Activated naive CD8-positive, alpha-beta T cell treated with anti-CD3 and anti-CD28 coated beads, Interleukin-2, amount 50 U/mL, for 24 hours (primary cell): ENCODE data around the gene BCL2L13.
"Not testable (repeated sequence)": the region's sequence is repeated elsewhere in the genome, so short reads cannot be mapped to it uniquely, and the experiment has no call there.

ENCODE experiments used
- ATAC-seq: fragments of 150-1000 bp; cut with Tn5 transposase; one replicate; pipeline ENCODE4 v1.10.0; 2021
- DNase-seq: peaks from one replicate; pipeline ENCODE4 v3.0.0; 2021
- H3K27ac Mint-ChIP-seq: one replicate; pipeline ENCODE4 v1.8.0; 2021; ENCODE audit warnings: mild to moderate bottlenecking, mixed read lengths
- H3K27me3 Mint-ChIP-seq: one replicate; pipeline ENCODE4 v1.8.0; 2021; ENCODE audit warnings: mixed read lengths
- H3K36me3 Mint-ChIP-seq: one replicate; pipeline ENCODE4 v1.8.0; 2021; ENCODE audit warnings: low read depth, mixed read lengths
- H3K4me1 Mint-ChIP-seq: one replicate; pipeline ENCODE4 v1.8.0; 2021; ENCODE audit warnings: mixed read lengths
- H3K4me3 Mint-ChIP-seq: one replicate; pipeline ENCODE4 v1.8.0; 2021; ENCODE audit warnings: mild to moderate bottlenecking, moderate library complexity, mixed read lengths
- H3K9me3 Mint-ChIP-seq: one replicate; pipeline ENCODE4 v1.8.0; 2021; ENCODE audit warnings: mixed read lengths

The BCL2L13 gene

GRCh38 chr22:17628406-17629172, 10.0 kb upstream of the BCL2L13 start, which contains the start of gene ATP6V1E1:
ATP6V1E1 (minus strand) TSS chr22:17628749; CDS start chr22:17628635, 114 bp downstream.
- peak within 1 kb of the TSS; percentile 92 for H3K27ac Mint-ChIP-seq
- peaks cover 1% of the 10 kb centered on the region for H3K36me3 Mint-ChIP-seq
- H3K9me3 Mint-ChIP-seq = no peaks in the 10 kb centered on the region
- H3K4me1 Mint-ChIP-seq = peaks cover 32% of the 10 kb centered on the region
- H3K4me3 Mint-ChIP-seq = peak within 1 kb of the TSS; percentile 96
- H3K27me3 Mint-ChIP-seq = no peaks in the 10 kb centered on the region
- DNase-seq (peak; percentile 94), ATAC-seq (peak; percentile 100)

GRCh38 chr22:17629173-17629489, 9.4 kb upstream of the BCL2L13 start:
- Mint-ChIP-seq H3K27me3 (no peaks in the 10 kb centered on the region), H3K4me3 (peak overlapping the region; percentile 96), H3K9me3 (no peaks in the 10 kb centered on the region), H3K27ac (peak overlapping the region; percentile 92), H3K4me1 (peaks cover 27% of the 10 kb centered on the region), H3K36me3 (peaks cover 1% of the 10 kb centered on the region)
- ATAC-seq (no peak), DNase-seq (no peak)

GRCh38 chr22:17629641-17630040, 8.9 kb upstream of the BCL2L13 start:
- no peak overlapping the region for H3K27ac Mint-ChIP-seq
- H3K9me3 Mint-ChIP-seq = no peaks in the 10 kb centered on the region
- ATAC-seq = no peak
- H3K4me1 Mint-ChIP-seq = peaks cover 25% of the 10 kb centered on the region
- H3K36me3 Mint-ChIP-seq = peaks cover 1% of the 10 kb centered on the region
- peak overlapping the region; percentile 96 for H3K4me3 Mint-ChIP-seq
- no peaks in the 10 kb centered on the region for H3K27me3 Mint-ChIP-seq
- no peak for DNase-seq

GRCh38 chr22:17631076-17631565, 7.4 kb upstream of the BCL2L13 start:
- Mint-ChIP-seq H3K4me1 (peaks cover 18% of the 10 kb centered on the region), H3K9me3 (no peaks in the 10 kb centered on the region), H3K27ac (no peak overlapping the region), H3K27me3 (no peaks in the 10 kb centered on the region), H3K36me3 (peaks cover 1% of the 10 kb centered on the region), H3K4me3 (no peak overlapping the region)
- ATAC-seq (no peak), DNase-seq (no peak)

GRCh38 chr22:17633217-17633997, 5.2 kb upstream of the BCL2L13 start:
- Mint-ChIP-seq H3K36me3 (peaks cover 1% of the 10 kb centered on the region), H3K9me3 (no peaks in the 10 kb centered on the region), H3K4me3 (no peak overlapping the region), H3K27ac (no peak overlapping the region), H3K4me1 (peaks cover 21% of the 10 kb centered on the region), H3K27me3 (no peaks in the 10 kb centered on the region)
- no peak for ATAC-seq
- DNase-seq = no peak

- ATAC-seq = no peak
Measured at GRCh38 chr22:17633998-17634323, 4.6 kb upstream of the BCL2L13 start.

GRCh38 chr22:17634696-17635095, 3.9 kb upstream of the BCL2L13 start:
- Mint-ChIP-seq H3K9me3 (no peaks in the 10 kb centered on the region), H3K27ac (no peak overlapping the region), H3K4me1 (peaks cover 15% of the 10 kb centered on the region), H3K36me3 (peaks cover 3% of the 10 kb centered on the region), H3K27me3 (no peaks in the 10 kb centered on the region), H3K4me3 (no peak overlapping the region)
- ATAC-seq (no peak), DNase-seq (no peak)

More at GRCh38 chr22:17633998-17634323, 4.6 kb upstream of the BCL2L13 start:
- Mint-ChIP-seq H3K4me3 (no peak overlapping the region), H3K27me3 (no peaks in the 10 kb centered on the region), H3K9me3 (no peaks in the 10 kb centered on the region), H3K36me3 (no peaks in the 10 kb centered on the region), H3K27ac (no peak overlapping the region), H3K4me1 (peaks cover 18% of the 10 kb centered on the region)
- DNase-seq = no peak

GRCh38 chr22:17636850-17637249, 1.7 kb upstream of the BCL2L13 start:
- H3K9me3 Mint-ChIP-seq, DNase-seq, H3K27ac Mint-ChIP-seq, ATAC-seq, H3K4me3 Mint-ChIP-seq, H3K27me3 Mint-ChIP-seq: not testable (repeated sequence)
- H3K4me1 Mint-ChIP-seq = peaks cover 26% of the 10 kb centered on the region
- H3K36me3 Mint-ChIP-seq = peaks cover 14% of the 10 kb centered on the region

- peak overlapping the region; percentile 99 for H3K27ac Mint-ChIP-seq
- no peaks in the 10 kb centered on the region for H3K27me3 Mint-ChIP-seq
- H3K4me1 Mint-ChIP-seq = peaks cover 26% of the 10 kb centered on the region
- no peaks in the 10 kb centered on the region for H3K9me3 Mint-ChIP-seq
- peaks cover 19% of the 10 kb centered on the region for H3K36me3 Mint-ChIP-seq
- no peak for ATAC-seq
- peak overlapping the region; percentile 100 for H3K4me3 Mint-ChIP-seq
- no peak for DNase-seq
Measured at GRCh38 chr22:17637490-17638181, 921 bp upstream of the BCL2L13 start.

GRCh38 chr22:17638182-17638431, 450 bp upstream of the BCL2L13 start:
- Mint-ChIP-seq H3K27me3 (no peaks in the 10 kb centered on the region), H3K9me3 (no peaks in the 10 kb centered on the region), H3K4me3 (peak overlapping the region; percentile 100), H3K36me3 (peaks cover 24% of the 10 kb centered on the region), H3K27ac (peak overlapping the region; percentile 99), H3K4me1 (peaks cover 29% of the 10 kb centered on the region)
- ATAC-seq (peak; percentile 6), DNase-seq (no peak)

GRCh38 chr22:17639247-17639741, 737 bp downstream of the BCL2L13 start:
- H3K27me3 Mint-ChIP-seq = no peaks in the 10 kb centered on the region
- DNase-seq = no peak
- H3K4me1 Mint-ChIP-seq = peaks cover 29% of the 10 kb centered on the region
- peak overlapping the region; percentile 100 for H3K4me3 Mint-ChIP-seq
- peaks cover 24% of the 10 kb centered on the region for H3K36me3 Mint-ChIP-seq
- no peaks in the 10 kb centered on the region for H3K9me3 Mint-ChIP-seq
- peak overlapping the region; percentile 99 for H3K27ac Mint-ChIP-seq
- no peak for ATAC-seq

GRCh38 chr22:17641269-17641668, 2.7 kb downstream of the BCL2L13 start:
- H3K27ac Mint-ChIP-seq = peak overlapping the region; percentile 25
- H3K4me1 Mint-ChIP-seq = peaks cover 29% of the 10 kb centered on the region
- peaks cover 24% of the 10 kb centered on the region for H3K36me3 Mint-ChIP-seq
- no peak overlapping the region for H3K4me3 Mint-ChIP-seq
- DNase-seq (no peak), ATAC-seq (no peak)
- H3K27me3 Mint-ChIP-seq = no peaks in the 10 kb centered on the region
- no peaks in the 10 kb centered on the region for H3K9me3 Mint-ChIP-seq

- H3K27me3 Mint-ChIP-seq, H3K9me3 Mint-ChIP-seq, H3K27ac Mint-ChIP-seq, DNase-seq, ATAC-seq, H3K4me3 Mint-ChIP-seq: not testable (repeated sequence)
- Mint-ChIP-seq H3K36me3 (peaks cover 24% of the 10 kb centered on the region), H3K4me1 (peaks cover 29% of the 10 kb centered on the region)
Measured at GRCh38 chr22:17642357-17642756, 3.8 kb downstream of the BCL2L13 start.

- Mint-ChIP-seq H3K4me3 (no peak overlapping the region), H3K9me3 (no peaks in the 10 kb centered on the region), H3K36me3 (peaks cover 11% of the 10 kb centered on the region), H3K27me3 (no peaks in the 10 kb centered on the region), H3K27ac (no peak overlapping the region), H3K4me1 (peaks cover 4% of the 10 kb centered on the region)
- DNase-seq = no peak
- no peak for ATAC-seq
Measured at GRCh38 chr22:17647452-17647851, 8.9 kb downstream of the BCL2L13 start.
